Peyer's patch (tissue), 4 donors: ENCODE data around the gene LRRC8B. TPM values are rescaled to one million over a fixed set of nuclear protein-coding genes. Genes with fewer than 3 reads are reported as not detected.
"Not testable (repeated sequence)": the region's sequence is repeated elsewhere in the genome, so short reads cannot be mapped to it uniquely, and the experiment has no call there.

Experiments
- DNase-seq, 3 donors: peaks; one replicate each; pipeline ENCODE4 v3.0.0-alpha.2; 2017 to 2019
- H3K27ac ChIP-seq, 4 donors: fragments of 200-600 bp; sonication (generic); one replicate each; pipeline ENCODE4 v1.5.1; 2016 to 2019
- H3K27me3 ChIP-seq, 2 donors: fragments of 200-600 bp; sonication (generic); one replicate each; pipeline ENCODE4 v1.5.1; 2019
- H3K36me3 ChIP-seq, 3 donors: fragments of 200-600 bp; sonication (generic); one replicate each; pipeline ENCODE4 v1.5.1; 2016 to 2019
- H3K4me1 ChIP-seq, 4 donors: fragments of 200-600 bp; sonication (generic); one replicate each; pipeline ENCODE4 v1.5.1; 2016 to 2019
- H3K4me3 ChIP-seq, 4 donors: fragments of 200-600 bp; sonication (generic); 1 replicate in 3 of 4; 2 replicates in 1 of 4; pipeline ENCODE4 v1.5.1; 2016 to 2019; ENCODE audit warnings: mild to moderate bottlenecking in 1 of 4
- H3K9me3 ChIP-seq, 4 donors: fragments of 200-600 bp; sonication (generic); one replicate each; pipeline ENCODE4 v1.5.1; 2016 to 2019; ENCODE audit warnings: mild to moderate bottlenecking in 1 of 4
- POLR2A ChIP-seq, 2 donors: fragments of 450-650 bp; IDR thresholded peaks; one replicate each; pipeline ENCODE4 v1.5.1; 2017; ENCODE audit warnings: antibody characterized with exemption in 2 of 2, mild to moderate bottlenecking in 2 of 2, moderate library complexity in 2 of 2
- total RNA-seq, 4 donors: library from RNA; depleted of rRNA; stranded (reverse); fragments of >200 nt; gene quantifications; one replicate each; pipeline ENCODE4 v1.1.0, GENCODE V29; 2016
- TF ChIP-seq, protein P1 (sequence below), 6 experiments: fragments of 450-650 bp in 4 of 6; fragments of 200-600 bp in 2 of 6; sonication (generic) in 1 of 6; IDR thresholded peaks; one replicate each; pipeline ENCODE4 v1.5.1; 2017 to 2019; ENCODE audit warnings: antibody characterized with exemption in 6 of 6, mild to moderate bottlenecking in 3 of 6, moderate library complexity in 1 of 6

The LRRC8B gene
- total RNA-seq, 4 donors from 2014 or later = 5.0 to 12.1 (median 7.9) TPM

DNA sequence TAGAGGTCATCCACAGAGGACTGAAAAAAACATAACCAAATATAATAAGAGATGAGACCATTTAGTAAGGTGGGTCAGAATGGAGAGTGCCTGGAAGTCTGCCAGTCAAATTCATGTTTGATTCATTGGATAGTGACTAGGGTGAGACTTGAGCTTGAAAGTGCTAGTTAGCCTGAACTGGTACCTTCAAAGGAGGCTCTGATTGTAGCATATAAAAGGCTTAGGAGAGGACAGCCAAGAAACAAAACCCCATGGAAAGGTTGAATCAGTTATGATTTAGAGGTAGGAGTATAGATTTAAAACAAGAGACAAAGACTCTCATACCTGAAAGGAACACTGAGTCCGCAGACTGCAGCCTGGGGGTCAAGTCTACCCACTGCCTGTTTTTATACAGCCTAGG is 63.9 kb downstream of the LRRC8B start:
- DNase-seq = no peak
- Histone ChIP-seq H3K27ac (no peak overlapping the region), H3K4me3 (no peak overlapping the region), H3K9me3 (no peaks in the 10 kb centered on the region), H3K36me3 (peaks cover 0 to 7% (median 0%) of the 10 kb centered on the region in 3 donors), H3K4me1 (no peaks in the 10 kb centered on the region), H3K27me3 (no peaks in the 10 kb centered on the region)
- TF ChIP-seq POLR2A (IDR thresholded peaks at IDR 0.05) = no peak
- TF ChIP-seq, protein P1, sequence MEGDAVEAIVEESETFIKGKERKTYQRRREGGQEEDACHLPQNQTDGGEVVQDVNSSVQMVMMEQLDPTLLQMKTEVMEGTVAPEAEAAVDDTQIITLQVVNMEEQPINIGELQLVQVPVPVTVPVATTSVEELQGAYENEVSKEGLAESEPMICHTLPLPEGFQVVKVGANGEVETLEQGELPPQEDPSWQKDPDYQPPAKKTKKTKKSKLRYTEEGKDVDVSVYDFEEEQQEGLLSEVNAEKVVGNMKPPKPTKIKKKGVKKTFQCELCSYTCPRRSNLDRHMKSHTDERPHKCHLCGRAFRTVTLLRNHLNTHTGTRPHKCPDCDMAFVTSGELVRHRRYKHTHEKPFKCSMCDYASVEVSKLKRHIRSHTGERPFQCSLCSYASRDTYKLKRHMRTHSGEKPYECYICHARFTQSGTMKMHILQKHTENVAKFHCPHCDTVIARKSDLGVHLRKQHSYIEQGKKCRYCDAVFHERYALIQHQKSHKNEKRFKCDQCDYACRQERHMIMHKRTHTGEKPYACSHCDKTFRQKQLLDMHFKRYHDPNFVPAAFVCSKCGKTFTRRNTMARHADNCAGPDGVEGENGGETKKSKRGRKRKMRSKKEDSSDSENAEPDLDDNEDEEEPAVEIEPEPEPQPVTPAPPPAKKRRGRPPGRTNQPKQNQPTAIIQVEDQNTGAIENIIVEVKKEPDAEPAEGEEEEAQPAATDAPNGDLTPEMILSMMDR (IDR thresholded peaks at IDR 0.05) = no peak

DNA sequence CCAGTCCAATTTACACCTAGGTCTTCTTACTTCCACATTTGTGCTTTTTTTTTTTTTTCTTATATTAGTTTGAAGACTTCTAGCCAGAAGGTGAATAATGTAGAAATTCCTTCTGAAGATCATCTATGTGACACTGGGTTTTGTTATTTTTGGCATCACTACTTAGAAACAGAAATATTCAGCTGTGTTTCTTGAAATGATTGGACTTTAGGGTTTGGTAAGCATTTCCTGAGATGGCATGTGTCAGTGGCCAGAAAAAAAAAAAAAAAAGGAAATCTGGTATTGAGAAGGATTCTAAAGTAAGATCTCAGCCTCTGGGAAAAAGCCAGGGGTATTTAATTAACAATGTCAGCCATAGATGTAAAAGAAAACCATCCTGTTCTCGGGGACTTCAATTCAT is 64.9 kb downstream of the LRRC8B start:
- H3K27me3 ChIP-seq = no peaks in the 10 kb centered on the region
- no peak for DNase-seq
- no peaks in the 10 kb centered on the region for H3K9me3 ChIP-seq
- H3K4me3 ChIP-seq = no peak overlapping the region
- H3K4me1 ChIP-seq = no peaks in the 10 kb centered on the region
- TF ChIP-seq, protein P1 (IDR thresholded peaks at IDR 0.05) = no peak
- no peak for TF ChIP-seq POLR2A (IDR thresholded peaks at IDR 0.05)
- no peaks in the 10 kb centered on the region for H3K36me3 ChIP-seq
- H3K27ac ChIP-seq = no peak overlapping the region

DNA sequence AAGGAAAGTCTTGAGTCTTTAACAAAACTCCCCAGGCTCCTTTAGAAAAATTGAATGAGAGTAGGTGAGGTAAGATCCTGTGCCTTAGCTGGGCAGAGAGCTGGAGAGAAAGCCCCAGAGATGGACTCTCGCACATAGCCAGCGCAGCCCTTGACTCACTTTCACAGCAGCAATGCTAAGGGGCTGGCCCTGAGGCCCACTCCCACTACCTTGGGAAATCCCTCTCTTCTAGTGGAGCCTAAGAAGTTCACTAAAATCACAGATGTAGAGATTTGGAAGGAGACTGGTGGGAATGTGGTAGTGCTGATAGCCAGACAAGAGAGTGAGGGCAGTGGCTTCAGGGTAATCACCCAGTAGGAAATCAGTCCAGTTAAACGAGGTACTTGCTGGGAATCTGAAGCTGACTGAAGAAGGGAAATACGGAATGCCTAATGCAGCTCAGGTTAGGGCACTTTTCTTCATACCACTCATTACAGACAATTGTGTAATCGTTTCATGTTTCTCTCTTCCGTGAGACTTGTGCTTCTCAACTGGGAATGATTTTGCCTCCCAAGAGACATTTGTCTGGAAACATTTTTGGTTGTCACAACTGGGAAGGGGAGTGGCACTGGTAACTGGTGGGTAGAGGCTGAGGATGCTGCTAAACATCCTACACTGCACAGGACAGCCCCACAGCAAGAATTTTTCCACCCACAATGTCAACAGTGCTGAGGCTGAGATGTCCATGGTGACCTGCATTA is 65.9 kb downstream of the LRRC8B start:
- Histone ChIP-seq H3K27me3 (no peaks in the 10 kb centered on the region), H3K4me1 (no peaks in the 10 kb centered on the region), H3K4me3 (no peak overlapping the region), H3K36me3 (no peaks in the 10 kb centered on the region), H3K27ac (no peak overlapping the region), H3K9me3 (no peaks in the 10 kb centered on the region)
- DNase-seq = no peak
- TF ChIP-seq, protein P1 (IDR thresholded peaks at IDR 0.05) = no peak
- no peak for TF ChIP-seq POLR2A (IDR thresholded peaks at IDR 0.05)

DNA sequence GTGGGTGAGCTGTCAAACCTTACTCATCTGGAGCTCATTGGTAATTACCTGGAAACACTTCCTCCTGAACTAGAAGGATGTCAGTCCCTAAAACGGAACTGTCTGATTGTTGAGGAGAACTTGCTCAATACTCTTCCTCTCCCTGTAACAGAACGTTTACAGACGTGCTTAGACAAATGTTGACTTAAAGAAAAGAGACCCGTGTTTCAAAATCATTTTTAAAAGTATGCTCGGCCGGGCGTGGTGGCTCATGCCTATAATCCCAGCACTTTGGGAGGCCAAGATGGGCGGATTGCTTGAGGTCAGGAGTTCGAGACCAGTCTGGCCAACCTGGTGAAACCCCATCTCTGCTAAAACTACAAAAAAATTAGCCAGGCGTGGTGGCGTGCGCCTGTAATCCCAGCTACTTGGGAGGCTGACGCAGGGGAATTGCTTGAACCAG is 68.3 kb downstream of the LRRC8B start:
- not testable (repeated sequence) for H3K27ac ChIP-seq, DNase-seq, H3K4me3 ChIP-seq, H3K27me3 ChIP-seq, H3K4me1 ChIP-seq, H3K36me3 ChIP-seq, H3K9me3 ChIP-seq

DNA sequence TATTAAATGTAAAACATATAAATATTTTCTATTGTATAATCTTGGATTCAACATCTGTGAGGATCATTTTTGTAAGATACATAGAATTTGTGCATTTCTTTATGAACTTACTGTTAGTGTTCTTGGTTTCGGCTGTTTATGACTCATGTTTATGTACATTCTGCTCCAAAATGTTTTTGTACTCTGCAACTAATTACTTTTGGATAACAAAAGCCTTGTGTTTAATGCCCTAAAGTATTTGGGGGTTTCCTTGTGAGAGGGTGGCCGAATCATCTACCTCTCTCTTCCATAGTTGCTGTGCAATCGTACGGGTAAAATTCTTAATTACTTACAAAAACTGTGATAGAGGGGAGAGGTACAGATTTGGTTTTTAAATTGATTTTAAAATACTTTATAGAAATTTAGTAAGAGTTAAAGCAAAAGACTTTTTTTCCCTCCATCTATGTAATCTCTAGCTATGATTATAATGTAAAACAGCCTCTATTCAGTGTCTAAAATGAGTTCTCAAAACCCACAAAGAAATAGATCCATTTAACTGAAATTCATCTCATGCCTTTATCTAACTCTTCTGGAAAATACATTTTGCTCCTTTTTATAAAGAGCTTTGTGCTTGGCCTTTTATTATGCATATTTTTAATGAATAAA is 69.6 kb downstream of the LRRC8B start:
- no peaks in the 10 kb centered on the region for H3K27me3 ChIP-seq
- no peak overlapping the region for H3K27ac ChIP-seq
- H3K4me1 ChIP-seq = no peaks in the 10 kb centered on the region
- no peaks in the 10 kb centered on the region for H3K36me3 ChIP-seq
- H3K9me3 ChIP-seq = no peaks in the 10 kb centered on the region
- DNase-seq = no peak
- TF ChIP-seq POLR2A (IDR thresholded peaks at IDR 0.05) = no peak
- TF ChIP-seq, protein P1 (IDR thresholded peaks at IDR 0.05) = no peak
- no peak overlapping the region for H3K4me3 ChIP-seq

DNA sequence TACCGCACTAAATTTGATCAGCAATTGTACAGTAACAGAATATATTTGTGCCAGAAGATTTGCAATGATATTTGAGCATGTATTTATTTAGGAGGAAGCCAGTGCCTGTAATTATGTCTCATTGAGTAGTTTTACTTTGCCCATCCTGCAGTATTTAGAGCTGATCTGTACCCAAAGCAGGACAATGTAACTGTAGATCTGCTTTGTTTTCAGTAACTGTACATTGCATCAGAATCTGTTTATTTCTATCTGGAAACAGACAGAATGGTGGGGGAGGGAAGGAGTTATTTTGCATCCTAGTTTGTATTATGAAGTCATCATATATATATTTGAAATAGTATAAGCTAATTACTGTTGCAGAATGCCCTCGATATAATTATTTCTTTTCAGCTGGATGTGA is 72.1 kb downstream of the LRRC8B start:
- TF ChIP-seq, protein P1 (IDR thresholded peaks at IDR 0.05) = no peak
- no peak for TF ChIP-seq POLR2A (IDR thresholded peaks at IDR 0.05)
- H3K36me3 ChIP-seq = no peaks in the 10 kb centered on the region
- H3K9me3 ChIP-seq = no peaks in the 10 kb centered on the region
- no peak overlapping the region for H3K4me3 ChIP-seq
- H3K27me3 ChIP-seq = no peaks in the 10 kb centered on the region
- DNase-seq = no peak
- H3K4me1 ChIP-seq = no peaks in the 10 kb centered on the region
- no peak overlapping the region for H3K27ac ChIP-seq
